Cardiac fibroblast (primary cell): ENCODE data around the gene DPP6.

ENCODE experiments used
- DNase-seq, 2 donors: peaks; one replicate each; pipeline versions ENCODE4 v3.0.0 to v3.0.0-alpha.2; 2010; ENCODE audit warnings: low read depth in 2 of 2
- H3K4me3 ChIP-seq, 2 donors: replicated peaks in 1 of 2; 1 replicate in 1 of 2; 2 replicates in 1 of 2; pipeline ENCODE4 v1.5.1; 2011; ENCODE audit warnings: low read depth in 2 of 2, low read length in 2 of 2, mild to moderate bottlenecking in 2 of 2, moderate library complexity in 1 of 2
- TF ChIP-seq, protein P1 (sequence below): IDR thresholded peaks from one replicate; pipeline ENCODE4 v1.5.1; 2011; ENCODE audit warnings: low read depth, mild to moderate bottlenecking, low read length, inconsistent platforms

Gene DPP6

GRCh38 chr7:154406312-154406711 lies 354.1 kb downstream of the DPP6 start:
- DNase-seq: no peak
- H3K4me3 ChIP-seq: no peak overlapping the region
- TF ChIP-seq, protein P1, sequence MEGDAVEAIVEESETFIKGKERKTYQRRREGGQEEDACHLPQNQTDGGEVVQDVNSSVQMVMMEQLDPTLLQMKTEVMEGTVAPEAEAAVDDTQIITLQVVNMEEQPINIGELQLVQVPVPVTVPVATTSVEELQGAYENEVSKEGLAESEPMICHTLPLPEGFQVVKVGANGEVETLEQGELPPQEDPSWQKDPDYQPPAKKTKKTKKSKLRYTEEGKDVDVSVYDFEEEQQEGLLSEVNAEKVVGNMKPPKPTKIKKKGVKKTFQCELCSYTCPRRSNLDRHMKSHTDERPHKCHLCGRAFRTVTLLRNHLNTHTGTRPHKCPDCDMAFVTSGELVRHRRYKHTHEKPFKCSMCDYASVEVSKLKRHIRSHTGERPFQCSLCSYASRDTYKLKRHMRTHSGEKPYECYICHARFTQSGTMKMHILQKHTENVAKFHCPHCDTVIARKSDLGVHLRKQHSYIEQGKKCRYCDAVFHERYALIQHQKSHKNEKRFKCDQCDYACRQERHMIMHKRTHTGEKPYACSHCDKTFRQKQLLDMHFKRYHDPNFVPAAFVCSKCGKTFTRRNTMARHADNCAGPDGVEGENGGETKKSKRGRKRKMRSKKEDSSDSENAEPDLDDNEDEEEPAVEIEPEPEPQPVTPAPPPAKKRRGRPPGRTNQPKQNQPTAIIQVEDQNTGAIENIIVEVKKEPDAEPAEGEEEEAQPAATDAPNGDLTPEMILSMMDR: no peak

DNA sequence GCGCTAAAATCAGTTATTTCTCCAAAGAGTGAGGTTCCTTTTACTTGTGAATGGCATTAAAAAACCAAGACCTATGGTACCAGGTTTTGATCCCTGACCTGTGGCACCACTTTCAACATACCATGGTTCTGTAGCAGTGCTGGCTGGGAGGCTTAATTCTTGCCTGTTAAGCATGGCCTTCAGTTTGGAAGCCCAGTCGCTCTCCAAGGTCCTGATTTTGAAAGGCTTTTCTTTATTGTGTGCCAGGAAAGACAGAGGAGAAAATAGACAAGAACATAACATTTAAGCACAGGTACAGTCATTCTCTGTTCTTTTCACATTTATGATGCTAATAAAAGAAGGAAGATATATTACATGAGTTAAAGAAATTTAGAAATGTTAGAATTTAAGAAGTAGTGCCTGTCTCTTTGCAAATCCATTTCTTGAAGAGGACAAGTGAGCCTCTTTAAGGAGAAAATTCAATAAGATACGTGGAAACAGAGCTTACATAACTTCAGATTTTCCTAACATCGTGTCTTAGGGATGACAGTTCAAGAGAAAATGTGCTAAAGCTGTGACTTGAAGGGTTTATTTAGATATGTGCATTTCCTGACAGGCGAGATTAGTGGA lies 357.6 kb downstream of the DPP6 start:
- TF ChIP-seq, protein P1: no peak
- DNase-seq: peak; percentile 2 to 15
- H3K4me3 ChIP-seq: no peak overlapping the region

- H3K4me3 ChIP-seq: no peak overlapping the region
- no peak for DNase-seq
- TF ChIP-seq, protein P1: no peak
Observed at GRCh38 chr7:154412105-154412504, 359.9 kb downstream of the DPP6 start.

- no peak overlapping the region for H3K4me3 ChIP-seq
- DNase-seq: no peak
- TF ChIP-seq, protein P1: no peak
Observed at GRCh38 chr7:154415709-154416399, 363.7 kb downstream of the DPP6 start.

- DNase-seq: no peak
- H3K4me3 ChIP-seq: no peak overlapping the region
- TF ChIP-seq, protein P1: no peak
Observed at GRCh38 chr7:154416714-154417113, 364.5 kb downstream of the DPP6 start.

GRCh38 chr7:154419344-154419743 lies 367.1 kb downstream of the DPP6 start:
- no peak for DNase-seq
- TF ChIP-seq, protein P1: no peak
- H3K4me3 ChIP-seq: no peak overlapping the region
